Aorta (tissue), 5 donors: ENCODE measurements around the gene IL1RAPL2. TPM values are rescaled to one million over a fixed set of nuclear protein-coding genes. Genes with fewer than 3 reads are reported as not detected.

Experiments used
- ATAC-seq: fragments of 200-7000 bp; cut with Tn5 transposase; one replicate; pipeline ENCODE4 v1.9.1; 2022; ENCODE audit warnings: moderate library complexity; ENCODE audit not compliant: low FRiP score
- DNase-seq, 2 donors: peaks; one replicate each; pipeline ENCODE4 v3.0.0-alpha.2; 2020
- H3K27ac ChIP-seq, 2 donors: one replicate each; pipeline ENCODE4 v1.5.1; 2013; ENCODE audit warnings: low read length in 2 of 2, mild to moderate bottlenecking in 2 of 2, moderate library complexity in 2 of 2, control low read depth in 1 of 2, inconsistent platforms in 1 of 2, low read depth in 1 of 2
- H3K27me3 ChIP-seq, 2 donors: one replicate each; pipeline ENCODE4 v1.6.1; 2013; ENCODE audit warnings: control low read depth in 1 of 2, low read length in 1 of 2, mild to moderate bottlenecking in 1 of 2, moderate library complexity in 1 of 2; ENCODE audit not compliant: insufficient read depth in 2 of 2, control insufficient read depth in 1 of 2
- H3K36me3 ChIP-seq, 2 donors: one replicate each; pipeline ENCODE4 v1.6.1; 2013; ENCODE audit warnings: control low read depth in 1 of 2, low read length in 1 of 2, mild to moderate bottlenecking in 1 of 2; ENCODE audit not compliant: insufficient read depth in 2 of 2, control insufficient read depth in 1 of 2
- H3K4me1 ChIP-seq, 2 donors: one replicate each; pipeline ENCODE4 v1.6.1; 2013; ENCODE audit warnings: low read length in 2 of 2, control low read depth in 1 of 2, mild to moderate bottlenecking in 1 of 2, moderate library complexity in 1 of 2; ENCODE audit not compliant: insufficient read depth in 2 of 2, control insufficient read depth in 1 of 2
- H3K4me3 ChIP-seq, 2 donors: one replicate each; pipeline ENCODE4 v1.5.1; 2013; ENCODE audit warnings: low read length in 2 of 2, control low read depth in 1 of 2, mild to moderate bottlenecking in 1 of 2
- H3K9me3 ChIP-seq: one replicate; pipeline ENCODE4 v1.6.1; 2013; ENCODE audit warnings: mild to moderate bottlenecking, low read length; ENCODE audit not compliant: control insufficient read depth
- WGBS, 2 donors: extraction: QIAGEN DNeasy Blood & Tissue Kit; methylation state at CpG; one replicate each; pipeline ENCODE4 v1.1.7; 2013; 5-methylcytosine and 5-hydroxymethylcytosine counted together
- intact Hi-C, 2 donors: fragments of 100-400 bp; cut with DNase I; formaldehyde crosslinking; loops; one replicate each; pipeline versions ENCODE4 v1.14.2 to v1.15.0; 2022
- polyA plus RNA-seq, 2 donors: library from polyadenylated mRNA; stranded (reverse); fragments of 200-250 nt; gene quantifications; one replicate each; pipeline ENCODE4 v1.2.3, GENCODE V29; 2013
- total RNA-seq, 2 donors: library from RNA; stranded (reverse); fragmentation: NEBNext Ultra II Directional; extraction: Animal tissue kit (Norgen Biotek cat#: 25700); gene quantifications; one replicate each; pipeline ENCODE4 v1.2.1, GENCODE V29; 2021
- donor health status: healthy with polysubstance abuse.
- donor health status: Bipolar disorder and iron deficiency.
- donor health status: DM: no; HTN: no; CAD: no.
- donor health status: DM: no; HTN: no; CAD: no.
- donor health status: DM: yes; HTN: yes; CAD: no.

Gene IL1RAPL2
- total and polyA plus RNA-seq, 4 donors = not detected

- no peaks in the 10 kb centered on the region for H3K27me3 ChIP-seq
- H3K4me1 ChIP-seq = no peaks in the 10 kb centered on the region
- H3K27ac ChIP-seq = no peak overlapping the region
- no peaks in the 10 kb centered on the region for H3K36me3 ChIP-seq
- no peak overlapping the region for H3K4me3 ChIP-seq
- DNase-seq = no peak
- no peak for ATAC-seq
- H3K9me3 ChIP-seq = no peaks in the 10 kb centered on the region
- intact Hi-C loops = no loop called here
Observed at GRCh38 chrX:105038672-105039328, 472.8 kb downstream of the IL1RAPL2 start.

GRCh38 chrX:105050921-105051320 lies 484.9 kb downstream of the IL1RAPL2 start:
- no peaks in the 10 kb centered on the region for H3K36me3 ChIP-seq
- H3K4me3 ChIP-seq = no peak overlapping the region
- 65 to 84% methylated on average over 7 of the region's 7 CpGs for WGBS, 2 donors
- DNase-seq = no peak
- intact Hi-C loops = no loop called here
- peak; percentile 41 for ATAC-seq
- H3K27ac ChIP-seq = no peak overlapping the region
- no peaks in the 10 kb centered on the region for H3K9me3 ChIP-seq
- H3K4me1 ChIP-seq = no peaks in the 10 kb centered on the region
- H3K27me3 ChIP-seq = no peaks in the 10 kb centered on the region

GRCh38 chrX:105051364-105051763 lies 485.4 kb downstream of the IL1RAPL2 start:
- no peak for ATAC-seq
- H3K4me3 ChIP-seq = no peak overlapping the region
- no peak overlapping the region for H3K27ac ChIP-seq
- intact Hi-C loops = no loop called here
- no peaks in the 10 kb centered on the region for H3K27me3 ChIP-seq
- DNase-seq = peak in 1 of 2 donors; percentile 51
- no peaks in the 10 kb centered on the region for H3K9me3 ChIP-seq
- H3K36me3 ChIP-seq = no peaks in the 10 kb centered on the region
- 86 to 89% methylated on average over 10 of the region's 10 CpGs for WGBS, 2 donors
- H3K4me1 ChIP-seq = no peaks in the 10 kb centered on the region

- no peak for DNase-seq
- no peaks in the 10 kb centered on the region for H3K9me3 ChIP-seq
- no peak overlapping the region for H3K27ac ChIP-seq
- no peaks in the 10 kb centered on the region for H3K36me3 ChIP-seq
- H3K27me3 ChIP-seq = no peaks in the 10 kb centered on the region
- H3K4me1 ChIP-seq = no peaks in the 10 kb centered on the region
- ATAC-seq = no peak
- WGBS, 2 donors = 45 to 55% methylated on average over 2 of the region's 2 CpGs
- intact Hi-C loops = no loop called here
- no peak overlapping the region for H3K4me3 ChIP-seq
Observed at GRCh38 chrX:105052926-105053325, 486.9 kb downstream of the IL1RAPL2 start.

GRCh38 chrX:105063743-105064142 lies 497.7 kb downstream of the IL1RAPL2 start:
- ATAC-seq (no peak), DNase-seq (no peak)
- no peak overlapping the region for H3K27ac ChIP-seq
- H3K4me1 ChIP-seq = no peaks in the 10 kb centered on the region
- intact Hi-C loops = no loop called here
- no peaks in the 10 kb centered on the region for H3K36me3 ChIP-seq
- H3K9me3 ChIP-seq = no peaks in the 10 kb centered on the region
- H3K4me3 ChIP-seq = no peak overlapping the region
- no peaks in the 10 kb centered on the region for H3K27me3 ChIP-seq

GRCh38 chrX:105098201-105098600 lies 532.2 kb downstream of the IL1RAPL2 start:
- no peak for ATAC-seq
- H3K9me3 ChIP-seq = no peaks in the 10 kb centered on the region
- WGBS, 2 donors = 4 to 24% methylated on average over 2 of the region's 2 CpGs
- DNase-seq = no peak
- H3K27me3 ChIP-seq = no peaks in the 10 kb centered on the region
- H3K4me3 ChIP-seq = no peak overlapping the region
- no peak overlapping the region for H3K27ac ChIP-seq
- intact Hi-C loops = no loop called here
- H3K36me3 ChIP-seq = no peaks in the 10 kb centered on the region
- H3K4me1 ChIP-seq = no peaks in the 10 kb centered on the region

- no peaks in the 10 kb centered on the region for H3K36me3 ChIP-seq
- H3K9me3 ChIP-seq = no peaks in the 10 kb centered on the region
- DNase-seq (no peak), ATAC-seq (no peak)
- H3K4me3 ChIP-seq = no peak overlapping the region
- no peaks in the 10 kb centered on the region for H3K4me1 ChIP-seq
- 56 to 63% methylated on average over 4 of the region's 4 CpGs for WGBS, 2 donors
- no peaks in the 10 kb centered on the region for H3K27me3 ChIP-seq
- intact Hi-C loops = no loop called here
- H3K27ac ChIP-seq = no peak overlapping the region
Observed at GRCh38 chrX:105098812-105099211, 532.8 kb downstream of the IL1RAPL2 start.

GRCh38 chrX:105101378-105101777 lies 535.4 kb downstream of the IL1RAPL2 start:
- Histone ChIP-seq H3K27ac (no peak overlapping the region), H3K4me1 (no peaks in the 10 kb centered on the region), H3K27me3 (no peaks in the 10 kb centered on the region), H3K9me3 (no peaks in the 10 kb centered on the region), H3K4me3 (no peak overlapping the region), H3K36me3 (no peaks in the 10 kb centered on the region)
- DNase-seq = no peak
- 82 to 91% methylated on average over 3 of the region's 3 CpGs for WGBS, 2 donors
- intact Hi-C loops = no loop called here
- no peak for ATAC-seq

GRCh38 chrX:105109936-105110335 lies 543.9 kb downstream of the IL1RAPL2 start:
- ATAC-seq (no peak), DNase-seq (no peak)
- intact Hi-C loops = no loop called here
- Histone ChIP-seq H3K27ac (no peak overlapping the region), H3K36me3 (no peaks in the 10 kb centered on the region), H3K4me3 (no peak overlapping the region), H3K4me1 (no peaks in the 10 kb centered on the region), H3K9me3 (no peaks in the 10 kb centered on the region), H3K27me3 (no peaks in the 10 kb centered on the region)
- 70 to 74% methylated on average over 6 of the region's 6 CpGs for WGBS, 2 donors
